ENCODE measurements around the gene FIGNL1.

- TF ChIP-seq EZH2phosphoT487 (IDR thresholded peaks at IDR 0.05; ENCODE audit: low read depth) (no peak), CTCF (IDR thresholded peaks at IDR 0.05; ENCODE audit: low read depth, low read length) (no peak)
Observed at GRCh38 chr7:50480797-50481196, 30.6 kb upstream of the FIGNL1 start.
